Stimulated activated CD4-positive, alpha-beta T cell treated with anti-CD3 and anti-CD28 coated beads, Interleukin-1b, Interleukin-23, amount 100 ng/mL, for 48 hours (primary cell): ENCODE measurements around the gene STXBP3.

Experiments
- DNase-seq: peaks from one replicate; pipeline ENCODE4 v3.0.0-alpha.2; 2020

Gene STXBP3

DNA sequence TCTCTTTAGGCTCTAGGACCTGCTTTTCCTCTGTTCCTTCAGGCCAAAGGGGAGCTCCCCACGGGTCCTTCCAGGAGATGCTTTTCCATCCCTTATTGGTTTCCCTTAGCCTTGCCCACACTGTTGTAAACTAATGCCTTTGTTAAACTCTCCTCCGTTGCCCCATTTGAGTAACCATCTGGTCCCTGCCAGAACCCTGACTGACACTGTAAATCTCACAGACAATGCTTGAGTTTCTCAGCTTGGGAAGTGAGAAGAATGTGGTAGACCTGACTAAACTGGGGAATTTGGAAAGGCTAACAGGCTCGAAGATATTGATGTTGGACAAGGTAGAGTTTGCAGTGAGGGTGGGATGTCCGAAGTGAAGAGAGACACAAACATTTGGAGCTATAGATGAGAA, 99.0 kb downstream of the STXBP3 start:
- DNase-seq = no peak

GRCh38 chr1:108845991-108846390, 99.5 kb downstream of the STXBP3 start:
- DNase-seq = no peak

- no peak for DNase-seq
Observed at GRCh38 chr1:108847494-108847893, 101.0 kb downstream of the STXBP3 start.

DNA sequence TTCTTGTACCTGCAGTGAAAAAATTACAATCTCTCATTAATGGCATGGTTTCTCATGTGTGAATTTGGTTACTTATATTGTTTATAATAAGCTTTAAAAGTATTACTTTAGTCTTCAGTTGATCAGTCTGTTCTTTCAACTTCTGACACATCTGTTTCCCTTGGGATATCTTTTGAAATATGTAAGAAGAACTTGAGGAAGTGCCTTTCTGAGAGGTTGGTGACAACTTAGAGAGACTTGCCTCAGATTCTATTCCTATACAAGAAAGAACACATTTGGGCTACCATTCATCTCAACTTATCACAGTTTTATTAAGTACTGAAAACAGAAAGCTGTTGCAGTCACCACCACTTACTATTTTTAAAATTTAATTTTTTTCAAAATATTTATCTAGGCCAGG, 102.3 kb downstream of the STXBP3 start:
- DNase-seq = no peak

DNA sequence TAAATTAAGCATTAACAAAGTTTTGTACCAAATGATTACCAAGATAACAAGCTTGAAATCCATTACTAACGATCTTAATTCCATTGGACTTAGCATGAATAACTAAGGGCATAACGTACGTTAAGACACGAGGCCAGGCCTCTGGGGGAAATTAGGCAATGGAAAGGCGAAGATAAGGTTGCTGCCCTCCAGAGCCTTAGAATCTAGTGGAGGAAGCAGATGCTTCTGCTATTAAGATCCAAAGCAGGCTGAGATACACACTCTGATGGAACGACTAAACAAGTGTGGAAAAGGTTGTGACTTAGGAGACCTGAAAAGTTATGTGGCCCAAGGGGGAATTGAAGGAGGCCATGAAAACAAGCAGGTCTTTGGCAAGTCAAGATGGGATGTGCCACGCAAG, 104.5 kb downstream of the STXBP3 start:
- DNase-seq = no peak

- no peak for DNase-seq
Observed at GRCh38 chr1:108851567-108851966, 105.1 kb downstream of the STXBP3 start.

DNA sequence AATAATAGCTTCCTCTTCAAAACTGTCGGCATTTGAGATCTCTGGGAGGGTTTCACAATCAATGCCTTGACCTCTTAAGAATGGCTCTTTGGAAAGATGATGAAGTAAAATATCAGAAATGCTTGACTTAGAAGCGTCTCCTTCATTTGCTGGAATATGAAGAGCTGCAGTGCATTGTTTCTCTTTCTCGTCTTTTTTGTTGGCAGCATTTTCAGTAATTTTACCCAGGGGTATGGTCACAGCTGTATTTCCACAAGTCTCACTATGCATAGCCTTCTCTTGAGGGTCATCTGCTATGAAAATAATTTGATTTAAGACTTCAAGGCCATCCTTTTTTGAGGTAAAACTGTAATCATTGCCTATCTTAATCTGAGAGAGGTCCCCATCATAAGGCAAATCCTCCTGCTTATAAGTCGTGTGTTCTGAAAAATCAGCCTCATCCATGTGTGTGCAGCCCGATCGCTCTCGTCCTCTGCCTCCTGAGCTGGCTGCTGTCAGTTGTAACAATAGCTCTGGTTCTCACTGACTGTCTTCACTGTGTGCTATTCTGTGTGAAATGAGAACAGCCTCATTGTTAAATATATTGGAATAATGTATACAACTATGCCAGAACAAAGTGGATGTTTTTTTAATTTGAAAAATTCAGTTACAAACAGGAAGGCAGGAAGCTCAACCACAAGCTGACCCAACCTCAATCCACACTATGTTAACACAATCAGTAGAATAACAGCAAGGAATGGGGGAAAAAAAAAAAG, 105.9 kb downstream of the STXBP3 start:
- no peak for DNase-seq

- DNase-seq = no peak
Observed at GRCh38 chr1:108854221-108855019, 107.9 kb downstream of the STXBP3 start.

DNA sequence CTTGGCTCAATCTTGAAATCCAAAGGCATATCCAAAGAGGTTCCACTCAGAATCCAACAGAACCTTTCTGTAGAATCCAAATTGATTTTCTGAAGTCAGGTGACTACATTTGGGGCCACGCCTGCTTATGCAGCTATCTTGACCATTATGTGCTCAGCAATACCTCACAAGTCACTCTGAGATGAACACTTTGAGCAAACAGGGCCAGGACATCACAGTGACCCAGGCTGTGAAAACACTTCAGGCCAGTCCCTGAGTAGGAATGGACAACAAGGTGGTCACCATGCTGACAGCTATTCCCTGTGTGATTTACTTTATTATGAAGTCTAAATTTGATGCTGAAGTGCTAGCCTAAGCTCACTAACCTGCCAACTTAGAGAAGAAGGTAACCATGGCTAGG, 110.5 kb downstream of the STXBP3 start, which contains the start of gene AKNAD1:
Gene AKNAD1 (minus strand): TSS at position 101 of the 400 bp plus-strand sequence. CDS start 4,430 bp downstream, outside the sequence.
- no peak for DNase-seq

- no peak for DNase-seq
Observed at GRCh38 chr1:108858230-108858950, 111.9 kb downstream of the STXBP3 start.
